ENCODE measurements around the gene NTRK3. TPM values are rescaled to one million over a fixed set of nuclear protein-coding genes. Genes with fewer than 3 reads are reported as not detected.

NTRK3 gene
- total RNA-seq, 1 donor from 2014 or later = 6.4 TPM

DNA sequence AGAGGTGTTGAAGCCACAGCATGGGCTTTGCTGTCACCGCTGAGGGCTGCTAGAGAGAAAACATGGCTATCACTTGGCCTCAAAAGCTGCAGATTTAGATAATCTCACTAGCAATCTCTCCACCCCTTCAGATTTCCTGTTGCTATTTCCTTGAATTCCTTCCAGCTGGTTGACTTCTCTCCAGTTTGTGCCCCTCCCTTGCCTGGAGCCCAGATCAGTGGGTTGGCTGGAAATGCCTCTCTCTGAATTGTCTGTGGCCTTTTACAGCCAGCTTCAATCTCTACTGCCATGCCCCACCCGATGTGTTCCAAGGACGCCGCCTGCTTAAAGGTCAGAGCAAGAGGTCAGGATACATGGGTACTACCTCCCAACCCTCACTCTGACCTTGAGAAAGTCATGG is 294.1 kb downstream of the NTRK3 start:
- Mint-ChIP-seq H3K27ac (ENCODE audit: unreplicated experiment) (peak overlapping the region; percentile 55), H3K4me1 (ENCODE audit: unreplicated experiment) (peaks cover 24% of the 10 kb centered on the region), H3K4me3 (ENCODE audit: unreplicated experiment) (no peak overlapping the region), H3K36me3 (ENCODE audit: low read depth, unreplicated experiment) (no peaks in the 10 kb centered on the region), H3K9me3 (ENCODE audit: unreplicated experiment) (no peaks in the 10 kb centered on the region), H3K27me3 (ENCODE audit: unreplicated experiment) (peaks cover under 1% of the 10 kb centered on the region)
- TF ChIP-seq, protein P1, sequence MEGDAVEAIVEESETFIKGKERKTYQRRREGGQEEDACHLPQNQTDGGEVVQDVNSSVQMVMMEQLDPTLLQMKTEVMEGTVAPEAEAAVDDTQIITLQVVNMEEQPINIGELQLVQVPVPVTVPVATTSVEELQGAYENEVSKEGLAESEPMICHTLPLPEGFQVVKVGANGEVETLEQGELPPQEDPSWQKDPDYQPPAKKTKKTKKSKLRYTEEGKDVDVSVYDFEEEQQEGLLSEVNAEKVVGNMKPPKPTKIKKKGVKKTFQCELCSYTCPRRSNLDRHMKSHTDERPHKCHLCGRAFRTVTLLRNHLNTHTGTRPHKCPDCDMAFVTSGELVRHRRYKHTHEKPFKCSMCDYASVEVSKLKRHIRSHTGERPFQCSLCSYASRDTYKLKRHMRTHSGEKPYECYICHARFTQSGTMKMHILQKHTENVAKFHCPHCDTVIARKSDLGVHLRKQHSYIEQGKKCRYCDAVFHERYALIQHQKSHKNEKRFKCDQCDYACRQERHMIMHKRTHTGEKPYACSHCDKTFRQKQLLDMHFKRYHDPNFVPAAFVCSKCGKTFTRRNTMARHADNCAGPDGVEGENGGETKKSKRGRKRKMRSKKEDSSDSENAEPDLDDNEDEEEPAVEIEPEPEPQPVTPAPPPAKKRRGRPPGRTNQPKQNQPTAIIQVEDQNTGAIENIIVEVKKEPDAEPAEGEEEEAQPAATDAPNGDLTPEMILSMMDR (IDR thresholded peaks at IDR 0.05; ENCODE audit: unreplicated experiment) = no peak
- peak; percentile 39 for DNase-seq (ENCODE audit: low spot score)

- no peak for DNase-seq (ENCODE audit: low spot score)
- no peak overlapping the region for H3K4me3 Mint-ChIP-seq (ENCODE audit: unreplicated experiment)
- no peaks in the 10 kb centered on the region for H3K9me3 Mint-ChIP-seq (ENCODE audit: unreplicated experiment)
- no peaks in the 10 kb centered on the region for H3K36me3 Mint-ChIP-seq (ENCODE audit: low read depth, unreplicated experiment)
- peaks cover 24% of the 10 kb centered on the region for H3K4me1 Mint-ChIP-seq (ENCODE audit: unreplicated experiment)
- H3K27ac Mint-ChIP-seq (ENCODE audit: unreplicated experiment) = peak overlapping the region; percentile 55
- TF ChIP-seq, protein P1 (IDR thresholded peaks at IDR 0.05; ENCODE audit: unreplicated experiment) = no peak
- H3K27me3 Mint-ChIP-seq (ENCODE audit: unreplicated experiment) = no peaks in the 10 kb centered on the region
Observed at GRCh38 chr15:87961851-87962420, 294.6 kb downstream of the NTRK3 start.

DNA sequence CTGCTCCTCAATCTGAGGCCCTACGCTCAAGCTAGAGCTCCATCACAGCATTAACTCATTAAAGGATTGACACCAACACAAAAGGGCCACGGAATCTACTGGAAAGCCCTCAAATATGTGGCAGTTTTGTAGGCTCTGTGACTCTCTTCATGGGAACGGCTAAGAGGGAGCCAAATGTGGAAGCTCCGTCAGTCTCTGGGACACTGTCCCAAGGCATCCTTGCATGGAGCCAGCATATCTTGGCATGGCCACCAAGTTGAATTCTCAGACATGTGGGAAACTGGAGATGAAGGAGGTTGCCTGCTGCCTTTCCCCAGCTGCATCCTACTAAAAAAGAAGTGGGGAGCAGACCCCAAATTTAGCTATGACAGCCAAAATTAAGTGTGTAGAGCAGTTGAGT is 296.9 kb downstream of the NTRK3 start:
- Mint-ChIP-seq H3K4me3 (ENCODE audit: unreplicated experiment) (no peak overlapping the region), H3K36me3 (ENCODE audit: low read depth, unreplicated experiment) (no peaks in the 10 kb centered on the region), H3K9me3 (ENCODE audit: unreplicated experiment) (no peaks in the 10 kb centered on the region), H3K27ac (ENCODE audit: unreplicated experiment) (no peak overlapping the region), H3K4me1 (ENCODE audit: unreplicated experiment) (peaks cover 24% of the 10 kb centered on the region), H3K27me3 (ENCODE audit: unreplicated experiment) (no peaks in the 10 kb centered on the region)
- TF ChIP-seq, protein P1 (IDR thresholded peaks at IDR 0.05; ENCODE audit: unreplicated experiment) = no peak
- DNase-seq (ENCODE audit: low spot score) = no peak

- Mint-ChIP-seq H3K4me1 (ENCODE audit: unreplicated experiment) (peaks cover 24% of the 10 kb centered on the region), H3K36me3 (ENCODE audit: low read depth, unreplicated experiment) (no peaks in the 10 kb centered on the region), H3K9me3 (ENCODE audit: unreplicated experiment) (no peaks in the 10 kb centered on the region), H3K27ac (ENCODE audit: unreplicated experiment) (no peak overlapping the region), H3K4me3 (ENCODE audit: unreplicated experiment) (no peak overlapping the region), H3K27me3 (ENCODE audit: unreplicated experiment) (no peaks in the 10 kb centered on the region)
- TF ChIP-seq, protein P1 (IDR thresholded peaks at IDR 0.05; ENCODE audit: unreplicated experiment) = peak; percentile 25
- peak; percentile 21 for DNase-seq (ENCODE audit: low spot score)
Observed at GRCh38 chr15:87959080-87959479, 297.5 kb downstream of the NTRK3 start.

- Mint-ChIP-seq H3K4me3 (ENCODE audit: unreplicated experiment) (no peak overlapping the region), H3K4me1 (ENCODE audit: unreplicated experiment) (peaks cover 3% of the 10 kb centered on the region), H3K9me3 (ENCODE audit: unreplicated experiment) (no peaks in the 10 kb centered on the region), H3K27me3 (ENCODE audit: unreplicated experiment) (peaks cover 3% of the 10 kb centered on the region), H3K27ac (ENCODE audit: unreplicated experiment) (no peak overlapping the region), H3K36me3 (ENCODE audit: low read depth, unreplicated experiment) (no peaks in the 10 kb centered on the region)
- TF ChIP-seq, protein P1 (IDR thresholded peaks at IDR 0.05; ENCODE audit: unreplicated experiment) = no peak
- no peak for DNase-seq (ENCODE audit: low spot score)
Observed at GRCh38 chr15:87955284-87955909, 301.1 kb downstream of the NTRK3 start.

Data from endothelial cell (in vitro differentiated cells).